ENCODE data around the gene UGP2. TPM values are rescaled to one million over a fixed set of nuclear protein-coding genes. Genes with fewer than 3 reads are reported as not detected.

Gene UGP2
- total and polyA plus RNA-seq, 2 donors (not counting 3 experiments of a cell fraction or from before 2014, with no cell fraction given): 14.2 to 57.7 TPM

GRCh38 chr2:63888053-63888452 is 46.4 kb downstream of the UGP2 start:
- BruUV-seq (replicated peaks): no TSS peak
- dilution Hi-C loops (cut with MboI; ENCODE audit: extremely low pct_ligation_motif_present, low sequenced_read_pairs): no loop called here
- intact Hi-C loops (cut with micrococcal nuclease): loop anchor here (1.0 kb wide), 1 partner anchor 27 kb away; no protein-coding TSS in a partner anchor

More at GRCh38 chr2:63888053-63888452, 46.4 kb downstream of the UGP2 start:
- Histone ChIP-seq H3K9ac (replicated peaks; ENCODE audit: extremely low read depth, insufficient read depth, low read length) (no peak overlapping the region), H2AFZ (ENCODE audit: low read depth, low read length) (no peak overlapping the region), H3K79me2 (ENCODE audit: control insufficient read depth, insufficient read depth, low read length) (no peaks in the 10 kb centered on the region), H3K36me3 (ENCODE audit: control insufficient read depth in 2 of 2, extremely low read depth in 1 of 2, insufficient read depth in 2 of 2, low read length in 2 of 2) (peaks cover 13 to 25% of the 10 kb centered on the region in 2 experiments), H3K4me1 (ENCODE audit: control insufficient read depth, extremely low read depth, insufficient read depth, low read length) (no peaks in the 10 kb centered on the region), H3K9me1 (replicated peaks; ENCODE audit: control insufficient read depth, extremely low read depth, insufficient read depth, low read length) (no peaks in the 10 kb centered on the region), H4K20me1 (replicated peaks; ENCODE audit: control insufficient read depth, extremely low read depth, insufficient read depth, low read length) (no peaks in the 10 kb centered on the region), H3K27ac (ENCODE audit: insufficient read depth, low read depth, low read length) (no peak overlapping the region), H3K9me3 (replicated peaks; ENCODE audit: control insufficient read depth, insufficient read depth, low read length) (no peaks in the 10 kb centered on the region), H3K4me2 (ENCODE audit: insufficient read depth, low read length) (no peak overlapping the region), H3K27me3 (ENCODE audit: control insufficient read depth in 2 of 2, insufficient read depth in 2 of 2, low read length in 2 of 2) (no peaks in the 10 kb centered on the region), H3K4me3 (replicated peaks in 1 of 3; ENCODE audit: insufficient read depth in 1 of 3, low read depth in 1 of 3, low read length in 3 of 3) (no peak overlapping the region)
- ChIA-PET POLR2A (no interaction called here), CTCF (interaction anchor here (0.7 kb wide), 1 partner anchor 195 kb away, joined by 3 read pairs; no protein-coding TSS in a partner anchor)
- DNase-seq (ENCODE audit: low read depth, low spot score) (no peak), FAIRE-seq (no peak)
- no peak for TF ChIP-seq JUN (IDR thresholded peaks at IDR 0.05; ENCODE audit: borderline replicate concordance, insufficient read depth, insufficient read length, low read depth)
- no peak for TF ChIP-seq EZH2 (IDR thresholded peaks at IDR 0.05; ENCODE audit: borderline replicate concordance, low read depth, low read length, severe bottlenecking)
- TF ChIP-seq GATA2 (IDR thresholded peaks at IDR 0.05; ENCODE audit: insufficient read depth, insufficient read length, low read depth, low read length): no peak
- no peak for TF ChIP-seq POLR2A (IDR thresholded peaks at IDR 0.05; ENCODE audit: low read depth, low read length)
- TF ChIP-seq CTCF (IDR thresholded peaks at IDR 0.05; ENCODE audit: extremely low read depth in 1 of 2, insufficient read depth in 1 of 2, low read depth in 1 of 2, low read length in 2 of 2): no peak
- TF ChIP-seq MAX (IDR thresholded peaks at IDR 0.05; ENCODE audit: insufficient read depth, insufficient read length): no peak
- no peak for TF ChIP-seq MYC (IDR thresholded peaks at IDR 0.05; ENCODE audit: low read depth, low read length)
- no peak for TF ChIP-seq FOS (IDR thresholded peaks at IDR 0.05; ENCODE audit: borderline replicate concordance, insufficient read depth, low read length)
- TF ChIP-seq POLR2AphosphoS5 (IDR thresholded peaks at IDR 0.05; ENCODE audit: insufficient read depth, low read depth, low read length): no peak
